GM21619 (cell line): ENCODE data around the gene GCGR.

ENCODE experiments used
- ATAC-seq: cut with Tn5 transposase; IDR thresholded peaks from one replicate; pipeline ENCODE4 v1.9.1; 2021; ENCODE audit not compliant: unreplicated experiment

GCGR gene

DNA sequence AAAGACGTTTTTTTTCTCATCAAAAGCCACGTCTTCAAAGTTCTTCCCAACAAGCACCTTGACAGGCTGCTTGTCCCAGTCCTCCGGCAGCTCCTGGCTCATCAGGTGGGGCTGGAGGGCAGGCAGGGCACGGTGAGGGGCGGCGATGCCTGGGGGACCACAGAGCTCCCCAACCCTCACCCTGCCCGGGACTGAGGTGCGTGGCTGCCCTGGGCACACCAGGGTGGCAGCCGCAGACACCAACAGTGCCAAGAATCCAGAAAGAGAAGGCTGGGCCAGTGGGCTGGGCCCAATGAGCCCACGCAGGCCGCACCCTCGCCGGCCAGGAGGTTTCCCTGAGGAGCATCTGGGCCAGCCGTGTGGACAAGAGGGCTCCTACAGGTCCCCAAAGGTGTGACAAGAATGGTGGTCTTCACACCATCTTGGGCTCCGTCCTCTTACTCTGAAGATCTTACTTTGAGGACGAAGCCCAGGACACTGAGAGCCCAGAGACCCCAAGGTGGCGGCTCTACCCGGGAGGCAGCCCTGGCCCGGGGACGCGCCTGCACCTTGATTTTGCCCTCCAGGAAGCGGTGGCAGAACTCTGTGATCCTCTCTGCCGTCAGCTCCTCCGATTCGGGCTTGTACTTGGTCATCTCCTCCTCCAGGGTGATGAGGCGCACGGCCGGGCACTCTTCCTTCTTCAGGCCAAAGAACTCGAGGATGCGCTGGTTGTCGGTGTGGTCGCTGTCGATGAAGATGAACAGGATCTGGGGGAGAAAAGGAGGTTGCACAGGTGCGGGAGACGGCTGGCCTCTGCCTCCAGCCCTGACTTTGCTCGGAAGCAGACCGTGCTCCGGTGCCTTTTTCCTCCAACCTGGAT lies 42.2 kb downstream of the GCGR start:
- ATAC-seq = no peak

DNA sequence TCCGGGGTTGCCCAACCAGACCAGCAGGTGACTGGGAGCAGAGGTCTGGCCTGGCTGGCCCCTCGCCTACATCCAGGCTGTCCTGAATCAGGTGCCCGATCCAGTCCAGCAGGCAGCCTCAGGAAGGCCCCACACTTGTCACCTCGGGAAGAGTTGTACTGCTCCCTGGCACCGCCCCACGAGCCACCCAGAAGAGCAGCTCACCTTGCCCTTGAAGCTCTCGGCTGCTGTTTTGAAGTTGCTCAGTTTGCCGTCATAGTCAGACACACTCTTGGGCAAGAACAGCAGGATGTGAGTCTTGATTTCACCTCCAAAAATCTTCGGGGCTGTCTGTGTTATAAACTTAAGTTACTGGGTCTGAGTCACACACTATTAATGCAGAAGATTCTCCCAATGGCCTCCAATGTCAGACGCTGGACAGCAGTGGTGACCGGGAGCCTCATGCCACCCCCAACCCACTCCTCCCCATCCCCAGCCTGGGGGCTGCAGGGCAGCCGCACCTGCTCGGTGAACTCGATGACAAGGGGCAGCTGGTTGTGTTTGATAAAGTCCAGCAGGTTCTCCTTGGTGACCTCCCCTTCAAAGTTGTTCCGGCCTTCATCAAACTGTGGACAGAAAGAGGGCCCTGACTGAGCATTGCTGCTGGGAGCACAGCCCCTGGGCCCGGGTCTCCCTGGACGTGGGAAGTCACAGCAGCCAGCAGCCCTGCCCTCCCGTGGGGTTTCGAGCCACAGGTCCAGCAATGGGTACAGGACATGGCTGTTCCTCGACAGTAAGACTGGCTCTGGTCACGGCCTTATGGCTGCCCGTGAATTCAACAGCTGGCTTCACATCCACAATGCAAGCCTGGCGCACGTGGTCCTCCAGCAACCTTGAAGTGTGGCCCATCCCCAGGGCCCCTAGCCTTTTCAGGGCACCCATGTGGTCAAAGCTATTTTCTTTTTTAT lies 43.1 kb downstream of the GCGR start:
- ATAC-seq = no peak

DNA sequence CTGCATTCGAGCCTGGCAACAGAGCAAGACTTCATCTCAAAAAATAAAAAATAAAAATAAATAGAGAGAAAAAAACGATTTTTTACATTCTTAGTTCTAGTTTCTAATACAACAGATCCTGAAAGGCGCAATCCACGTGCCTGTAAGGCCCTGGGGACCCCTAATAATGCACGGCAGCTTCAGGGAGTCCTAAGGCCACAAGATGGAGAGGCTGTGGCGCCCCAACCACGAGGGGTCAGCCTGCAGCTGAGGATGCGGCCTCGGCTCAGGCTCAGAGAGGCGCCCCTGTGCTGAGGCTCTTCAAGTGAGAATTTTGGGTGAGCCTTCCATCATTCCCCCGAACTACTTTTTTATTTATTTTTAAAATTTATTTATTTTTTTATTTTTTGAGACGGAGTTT lies 45.5 kb downstream of the GCGR start:
- no peak for ATAC-seq

DNA sequence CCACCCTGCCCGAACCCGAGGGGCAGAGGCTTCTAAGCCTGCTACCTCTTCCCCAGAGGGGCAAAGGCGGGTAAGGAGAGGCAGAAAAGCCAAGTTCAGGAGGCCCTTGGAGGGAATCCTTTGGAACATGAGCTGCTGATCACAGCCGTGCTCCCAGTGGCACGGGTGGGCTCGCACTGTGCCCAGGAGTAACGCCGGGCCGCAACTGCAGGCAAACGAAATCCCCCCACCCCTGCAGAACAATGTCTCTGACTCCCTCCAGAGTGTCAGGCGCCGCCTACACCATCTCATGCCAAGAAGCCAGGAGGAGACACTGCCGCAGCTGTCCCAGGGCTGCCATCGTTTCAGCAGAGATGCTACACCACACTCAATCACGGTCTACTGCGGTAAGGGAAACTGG lies 47.5 kb downstream of the GCGR start:
- ATAC-seq = no peak

DNA sequence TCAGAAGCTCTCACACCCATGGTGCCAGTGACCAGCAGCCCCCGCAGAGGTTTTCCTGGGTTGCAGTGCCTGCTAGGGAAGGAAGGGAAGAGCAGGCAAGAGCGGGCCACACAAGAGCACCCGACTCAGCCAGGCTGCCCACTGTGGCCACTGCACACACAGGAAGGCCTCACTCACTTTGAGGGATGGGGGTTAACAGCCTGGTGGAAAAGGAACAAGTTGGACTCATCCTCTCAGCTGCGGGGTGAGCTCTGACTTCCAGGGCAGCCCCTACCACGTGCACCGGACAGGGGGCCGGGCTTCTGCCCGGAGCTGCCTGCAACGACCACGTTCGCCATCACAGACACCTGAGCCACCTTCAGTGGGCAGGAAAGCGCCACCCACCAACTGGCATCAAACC lies 48.3 kb downstream of the GCGR start:
- ATAC-seq = no peak

DNA sequence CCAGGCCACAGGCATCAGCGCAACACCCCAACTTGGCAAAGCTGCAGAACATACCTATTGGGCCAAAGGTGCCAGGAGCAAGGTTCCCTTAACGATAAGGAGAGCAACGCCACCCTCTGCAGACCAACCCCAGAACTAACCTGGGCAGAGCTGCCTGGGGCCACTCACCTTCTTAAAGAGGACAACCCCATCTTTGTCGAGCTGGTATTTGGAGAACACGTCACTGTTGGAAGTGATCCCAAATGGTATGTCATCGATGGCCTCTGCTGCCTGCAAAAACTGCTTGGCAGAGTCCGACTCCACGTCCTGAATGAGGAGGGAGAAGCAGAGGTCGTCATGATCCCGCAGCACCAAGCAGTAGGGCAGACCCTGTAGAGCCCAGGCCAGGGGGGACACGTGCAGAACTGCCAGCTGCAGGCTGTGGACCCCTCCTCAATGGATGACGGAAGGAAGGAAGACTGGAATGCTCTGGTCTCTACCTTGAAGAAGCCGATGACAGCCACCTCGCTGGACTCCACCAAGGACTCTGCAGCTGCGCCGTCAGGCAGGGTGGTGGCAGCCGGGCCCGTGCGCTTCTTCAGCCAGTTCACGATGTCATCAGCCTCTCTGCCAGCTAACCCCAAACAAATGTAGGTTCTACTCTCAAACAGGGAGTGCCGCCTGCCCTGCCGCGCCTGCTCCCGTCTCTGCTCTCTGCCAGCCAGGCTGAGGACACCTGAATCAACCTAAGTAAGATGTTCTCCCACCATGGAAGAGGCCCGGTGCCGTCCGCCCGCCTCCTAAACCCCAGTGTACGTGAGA lies 51.2 kb downstream of the GCGR start:
- ATAC-seq = no peak

DNA sequence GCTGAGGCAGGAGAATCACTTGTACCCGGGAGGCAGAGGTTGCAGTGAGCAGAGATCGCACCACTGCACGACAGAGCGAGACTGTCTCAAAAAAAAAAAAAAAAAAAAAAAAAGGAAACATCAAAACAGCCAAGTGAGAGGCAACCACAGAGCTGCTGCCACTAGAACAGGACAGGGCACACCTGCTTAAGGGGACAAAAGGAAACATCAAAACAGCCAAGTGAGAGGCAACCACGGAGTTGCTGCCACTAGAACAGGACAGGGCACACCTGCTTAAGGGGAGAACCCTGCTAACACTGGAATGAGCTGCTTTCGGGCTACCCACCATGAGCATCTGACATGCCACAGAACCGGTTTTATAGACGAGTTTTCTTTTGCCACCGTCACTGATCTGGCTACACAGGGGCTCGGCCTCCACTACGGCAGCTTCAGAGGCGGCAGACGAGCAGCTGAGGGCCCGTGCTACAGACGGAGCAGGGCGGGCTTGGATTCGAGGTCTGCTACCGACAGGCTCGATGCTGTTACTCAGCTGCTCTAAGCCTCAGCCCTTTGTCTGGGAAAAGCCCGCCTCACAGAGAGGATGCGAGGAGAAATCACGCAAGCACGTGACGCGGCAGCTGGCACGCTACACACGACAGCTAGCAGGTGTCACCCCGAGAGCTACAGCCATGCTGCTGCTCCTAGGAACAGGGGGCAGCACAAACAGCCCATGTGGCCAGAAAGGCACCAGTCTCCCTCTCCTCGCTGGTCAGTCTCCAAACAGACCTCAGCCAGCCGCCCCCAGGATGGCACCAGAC lies 54.4 kb downstream of the GCGR start:
- ATAC-seq = no peak

DNA sequence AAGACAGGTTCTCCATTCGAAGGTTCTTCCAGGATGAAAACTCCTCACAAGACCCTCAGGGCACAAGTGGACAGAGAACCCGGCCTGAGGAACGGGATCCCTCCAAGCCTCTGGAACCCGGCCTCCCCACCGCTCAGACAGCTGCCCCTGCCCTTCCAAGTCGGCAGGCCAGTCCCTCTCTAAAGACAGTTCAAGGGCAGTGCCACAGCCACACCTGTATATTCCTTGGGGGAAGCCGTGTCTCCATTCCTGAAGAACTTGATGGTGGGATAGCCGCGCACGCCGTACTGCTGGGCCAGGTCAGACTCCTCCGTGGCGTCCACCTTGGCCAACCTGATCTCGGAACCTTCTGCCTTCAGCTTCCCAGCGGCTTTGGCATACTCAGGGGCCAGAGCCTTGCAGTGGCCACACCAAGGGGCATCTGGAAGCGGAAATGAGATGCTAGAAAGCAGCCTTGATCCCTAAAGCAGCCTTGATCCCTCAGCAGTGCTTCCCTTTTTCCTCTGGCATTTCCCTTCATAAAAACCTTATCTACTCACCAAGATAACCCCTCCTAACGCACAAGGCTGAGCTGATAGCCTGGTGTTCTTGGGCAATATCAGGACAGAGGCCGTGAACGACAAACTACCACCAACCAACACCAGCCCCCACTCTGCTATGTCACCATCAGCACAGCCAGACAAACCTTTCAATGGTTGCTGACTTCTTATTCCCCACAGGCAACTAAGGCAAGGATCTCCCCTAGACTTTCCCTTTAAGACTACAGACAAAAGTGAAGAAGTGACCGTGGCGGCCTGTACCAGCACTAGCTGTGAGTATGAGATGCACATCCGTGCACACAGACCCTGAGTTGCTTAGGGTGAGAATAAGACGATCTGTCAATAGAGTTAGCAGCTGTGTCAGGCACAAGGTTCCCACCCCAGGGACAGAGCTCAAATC lies 55.3 kb downstream of the GCGR start:
- no peak for ATAC-seq

DNA sequence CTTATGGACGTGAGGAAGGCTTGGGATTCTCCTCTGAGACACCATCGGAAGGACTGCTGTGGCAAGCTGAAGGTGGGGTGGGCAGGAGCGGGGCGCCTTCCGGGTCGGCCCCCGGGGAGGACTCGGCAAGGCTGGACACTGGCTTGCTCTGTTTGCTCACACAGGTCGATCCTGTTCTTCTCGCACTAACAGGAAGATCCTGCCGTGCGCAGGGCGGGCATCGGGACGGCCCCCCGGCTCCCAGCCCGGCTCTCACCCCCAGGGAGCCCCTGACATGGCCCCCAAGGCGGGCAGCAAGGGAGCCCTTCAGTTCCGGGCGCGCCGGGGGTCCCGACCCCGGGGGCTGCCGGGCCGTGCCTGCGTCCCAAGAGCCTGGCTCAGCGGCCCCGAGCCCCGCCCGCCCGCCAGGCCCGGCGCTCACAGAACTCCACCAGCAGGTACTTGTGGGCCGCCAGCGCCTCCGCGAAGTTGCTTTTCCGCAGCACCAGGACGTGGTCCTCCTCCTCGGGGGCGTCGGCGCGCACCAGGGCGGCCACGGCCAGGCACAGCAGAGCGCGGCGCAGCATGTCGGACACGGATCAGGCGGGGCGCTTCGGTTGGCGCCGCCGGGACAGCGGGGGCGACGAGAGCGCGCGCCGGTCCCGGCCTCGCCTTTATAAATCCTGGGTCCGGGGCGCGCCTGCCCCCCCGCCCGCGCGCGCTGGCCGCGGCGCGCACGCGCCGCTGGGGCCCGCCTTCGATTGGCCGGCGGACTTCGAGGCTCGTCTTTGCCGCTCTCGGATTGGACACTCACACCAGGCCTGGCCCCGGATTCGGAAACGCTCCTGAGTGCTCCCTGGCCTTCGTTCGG lies 56.2 kb downstream of the GCGR start, which contains the start of gene P4HB:
Gene P4HB (minus strand): TSS at position 630 of the 850 bp plus-strand sequence. CDS start 64 bp downstream, at position 566.
- peak; percentile 3 for ATAC-seq

DNA sequence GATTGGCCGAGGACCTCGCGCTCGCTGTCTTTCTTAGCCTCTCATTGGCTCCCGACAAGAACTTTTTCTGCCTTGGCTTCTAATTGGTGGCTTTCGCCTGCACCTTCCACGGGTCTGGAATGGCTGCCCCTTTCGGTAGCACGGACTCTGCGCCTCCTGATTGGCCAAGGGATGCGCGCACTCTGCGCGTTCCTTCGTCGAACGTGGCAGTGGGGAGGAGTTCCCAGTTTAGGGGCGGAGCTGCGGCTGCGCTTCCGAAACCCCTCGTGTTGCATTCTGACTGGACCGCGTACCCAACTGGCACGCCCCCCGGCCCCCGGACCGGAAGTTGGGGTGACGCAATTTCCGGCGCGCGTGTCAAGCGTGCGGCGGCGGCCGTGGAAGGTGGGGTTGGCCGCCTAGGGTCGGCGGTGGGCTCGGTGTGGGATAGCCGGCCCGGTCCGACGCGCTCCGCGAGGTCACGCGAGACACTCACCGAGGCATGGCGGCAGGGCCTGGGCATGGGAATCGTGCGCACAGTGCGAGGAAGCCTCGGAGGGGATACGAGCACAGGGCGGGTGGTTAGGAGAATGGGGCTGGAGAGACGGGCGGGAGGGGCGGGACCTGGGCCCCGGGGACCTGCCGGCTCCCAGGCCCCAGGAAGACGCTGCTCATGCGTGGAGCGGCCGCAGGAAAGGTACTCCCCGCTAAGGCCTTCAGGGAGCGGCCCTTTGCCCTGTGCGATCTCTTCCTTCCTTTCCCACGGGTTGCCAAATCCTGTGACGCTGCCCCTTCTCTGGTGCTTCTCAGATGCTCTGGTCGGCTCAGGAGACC lies 57.0 kb downstream of the GCGR start:
- peak; percentile 76 for ATAC-seq

DNA sequence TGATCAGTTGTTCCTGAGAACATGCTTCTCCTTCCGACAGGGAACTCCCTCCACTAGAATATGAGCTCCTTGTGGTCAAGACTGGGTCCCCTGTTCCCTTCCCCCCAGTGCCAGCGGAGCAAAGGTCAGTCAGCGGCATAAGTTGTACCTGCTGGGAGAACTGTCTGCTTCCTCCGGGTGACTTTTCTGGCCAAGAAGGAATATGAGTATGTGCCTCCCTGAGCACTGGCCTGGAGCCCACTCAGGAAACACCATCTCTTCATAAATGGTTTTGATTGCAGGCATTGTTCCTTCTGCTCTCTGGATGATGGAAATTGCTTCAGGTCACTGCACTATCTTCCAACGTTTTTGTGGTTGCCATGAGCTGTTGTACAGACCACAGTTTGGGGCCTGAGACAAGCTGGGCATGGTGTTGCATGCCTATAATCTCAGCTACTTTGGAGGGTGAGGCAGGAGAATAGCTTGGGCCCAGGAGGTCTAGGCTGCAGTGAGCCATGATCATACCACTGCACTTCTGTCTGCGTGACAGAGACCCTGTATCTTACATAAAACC lies 59.2 kb downstream of the GCGR start:
- ATAC-seq = no peak
